K562 (cell line): Measurements from ENCODE around the gene PRRT2. TPM values are rescaled to one million over a fixed set of nuclear protein-coding genes. Genes with fewer than 3 reads are reported as not detected.

ENCODE experiments used
- ATAC-seq: fragments of 200-7000 bp; cut with Tn5 transposase; 3 replicates; pipeline ENCODE4 v1.9.1; 2020; ENCODE audit warnings: moderate library complexity
- BruUV-seq: library from RNA; stranded (reverse); fragments of 400-500 nt; replicated peaks from 2 replicates; lab custom pipeline; 2021; lab: Mats Ljungman, UMichigan
- CTCF ChIA-PET: fragments of 300-600 bp; formaldehyde crosslinking; extraction: SDS; loops from one replicate; lab custom pipeline; 2021; ENCODE audit warnings: low intra/inter-chr PET ratio; lab: Yijun Ruan, JAX
- POLR2A ChIA-PET: fragments of 300-600, 350-650 bp; sonication (Branson Sonifier 250); formaldehyde crosslinking; extraction: SDS; loops from one replicate; lab custom pipeline; 2021; ENCODE audit warnings: antibody characterized with exemption, inconsistent platforms; lab: Yijun Ruan, JAX
- DNase-seq, 4 experiments: peaks; one replicate each; pipeline versions ENCODE4 v3.0.0 to v3.0.0-alpha.2; 2011 to 2018; ENCODE audit warnings: low spot score in 3 of 4, mixed read lengths in 3 of 4; ENCODE audit errors: extremely low read depth in 1 of 4
- FAIRE-seq: peaks from 2 replicates; lab custom pipeline; 2011; peaks lifted over from hg19 to GRCh38; lab: Jason Lieb, UNC
- H2AFZ ChIP-seq: 2 replicates; pipeline ENCODE4 v1.6.0; 2011; ENCODE audit warnings: low read depth, low read length, control low read depth, inconsistent platforms
- H3K27ac ChIP-seq: fragments of 200-600 bp; 3 replicates; pipeline ENCODE4 v1.8.0; 2011; ENCODE audit warnings: low read depth, mild to moderate bottlenecking, control low read depth, inconsistent platforms, low read length, moderate library complexity, mixed read lengths; ENCODE audit errors: extremely low read depth
- H3K27me3 ChIP-seq, 2 experiments: fragments of 300-600 bp in 1 of 2; 2 replicates in 1 of 2; 3 replicates in 1 of 2; pipeline versions ENCODE4 v1.6.0 to v1.8.0; 2011; ENCODE audit warnings: inconsistent platforms in 2 of 2, low read length in 2 of 2, mild to moderate bottlenecking in 1 of 2, mixed read lengths in 1 of 2, moderate library complexity in 1 of 2; ENCODE audit not compliant: control insufficient read depth in 2 of 2, insufficient read depth in 2 of 2
- H3K36me3 ChIP-seq: fragments of 300-600 bp; 3 replicates; pipeline ENCODE4 v1.8.0; 2011; ENCODE audit warnings: mild to moderate bottlenecking, low read length, inconsistent platforms; ENCODE audit not compliant: control insufficient read depth, insufficient read depth
- H3K4me1 ChIP-seq, 2 experiments: fragments of 200-600 bp in 1 of 2; replicated peaks in 1 of 2; 2 replicates in 1 of 2; 3 replicates in 1 of 2; pipeline versions ENCODE4 v1.5.1 to v1.8.0; 2011; ENCODE audit warnings: inconsistent platforms in 2 of 2, low read length in 2 of 2, mild to moderate bottlenecking in 1 of 2, mixed read lengths in 1 of 2, moderate library complexity in 1 of 2; ENCODE audit not compliant: control insufficient read depth in 2 of 2, insufficient read depth in 2 of 2
- H3K4me2 ChIP-seq: 2 replicates; pipeline ENCODE4 v1.6.1; 2011; ENCODE audit warnings: low read length, control low read depth, inconsistent platforms, mixed read lengths; ENCODE audit not compliant: insufficient read depth
- H3K4me3 ChIP-seq: fragments of 200-600 bp; sonication (generic), shearing (Covaris generic); 2 replicates; pipeline ENCODE4 v1.5.1; 2016; ENCODE audit warnings: control low read depth, inconsistent platforms
- H3K79me2 ChIP-seq: fragments of 200-600 bp; 3 replicates; pipeline ENCODE4 v1.8.0; 2011; ENCODE audit warnings: low read length, inconsistent platforms; ENCODE audit not compliant: control insufficient read depth, insufficient read depth
- H3K9ac ChIP-seq, 2 experiments: 2 replicates each; pipeline versions ENCODE4 v1.6.0 to v1.6.1; 2011; ENCODE audit warnings: low read depth in 2 of 2, low read length in 2 of 2, control low read depth in 1 of 2, inconsistent platforms in 1 of 2, mild to moderate bottlenecking in 1 of 2, mixed read lengths in 1 of 2; ENCODE audit not compliant: insufficient read depth in 1 of 2
- H3K9me1 ChIP-seq: one replicate; pipeline ENCODE4 v1.6.0; 2011; ENCODE audit warnings: inconsistent platforms, mild to moderate bottlenecking, low read length, moderate library complexity; ENCODE audit not compliant: control insufficient read depth, insufficient read depth
- H3K9me3 ChIP-seq: replicated peaks from 2 replicates; pipeline ENCODE4 v1.5.1; 2011; ENCODE audit warnings: low read depth, low read length, inconsistent platforms; ENCODE audit not compliant: control insufficient read depth, insufficient read depth
- H4K20me1 ChIP-seq: replicated peaks from 2 replicates; pipeline ENCODE4 v1.6.1; 2011; ENCODE audit warnings: low read length, inconsistent platforms, mixed read lengths; ENCODE audit not compliant: control insufficient read depth, insufficient read depth
- CHD7 ChIP-seq: fragments of 200-600 bp; sonication (generic); IDR thresholded peaks from one replicate; pipeline ENCODE4 v1.6.1; 2012; ENCODE audit warnings: mild to moderate bottlenecking, low read depth, low read length, inconsistent platforms
- MTA1 ChIP-seq: fragments of 450-650 bp; IDR thresholded peaks from 2 replicates; pipeline ENCODE4 v1.6.1; 2017; ENCODE audit warnings: borderline replicate concordance
- RNF219 ChIP-seq: fragments of 250-450 bp; sonication (Bioruptor Pico); IDR thresholded peaks from 2 replicates; pipeline ENCODE4 v1.5.0; 2022; ENCODE audit warnings: mild to moderate bottlenecking
- ZC3H4 ChIP-seq: sonication (generic); formaldehyde crosslinking; IDR thresholded peaks from 2 replicates; pipeline ENCODE4 v1.9.0; 2021; ENCODE audit warnings: missing genetic modification reagents, borderline replicate concordance
- WGBS: fragments of 100-300 bp; shearing (Covaris generic); methylation state at CpG from one replicate; pipeline ENCODE4 v1.1.6; 2016; ENCODE audit warnings: low coverage, mixed read lengths; ENCODE audit not compliant: insufficient coverage; ENCODE audit errors: missing lambda C conversion rate; 5-methylcytosine and 5-hydroxymethylcytosine counted together
- in situ Hi-C: fragments of 300-500 bp; cut with MboI; formaldehyde crosslinking; loops from 4 replicates; pipeline ENCODE4 v1.15.0; 2018; ENCODE audit warnings: inconsistent platforms, mixed read lengths
- intact Hi-C: fragments of 100-400 bp; cut with micrococcal nuclease; formaldehyde crosslinking; loops from 2 replicates; pipeline ENCODE4 v1.14.2; 2022
- polyA plus RNA-seq, 8 experiments: library from polyadenylated mRNA; depleted of rRNA in 4 of 8; stranded (reverse) in 5 of 8; unstranded in 3 of 8; fragments of >200 nt; fragmentation: Nextera tagmentation in 2 of 8; fragmentation: Illumina TruSeq in 1 of 8; extraction: Ambion mirVana in 2 of 8; extraction: Trizol in 1 of 8; gene quantifications; 2 replicates each; pipeline versions ENCODE4 v1.2.1 to v1.2.3, GENCODE V29; 2011 to 2014; ENCODE audit warnings: inconsistent platforms in 1 of 8, missing spikeins in 1 of 8
- total RNA-seq, 7 experiments: library from RNA; depleted of rRNA in 6 of 7; stranded (reverse); fragments of >200 nt in 6 of 7; fragmentation: Illumina TruSeq in 2 of 7; extraction: Trizol in 2 of 7; gene quantifications; 2 replicates each; pipeline versions ENCODE4 v1.2.1 to v1.2.3, GENCODE V29; 2011 to 2021; ENCODE audit warnings: low replicate concordance in 1 of 7

PRRT2 gene
- total and polyA plus RNA-seq, 9 of the 15 experiments (the other 6 are each of a cell fraction or from before 2014, with no cell fraction given): 0.11 to 1.0 (median 0.42) TPM; not detected in 2

GRCh38 chr16:29789775-29790182 is 22.2 kb upstream of the PRRT2 start (continued):
- TF ChIP-seq RNF219 (CRISPR knock-in tag): no peak
- 0 out of 2 replicates have a peak, but pooled peaks have one; percentile 89 for TF ChIP-seq ZC3H4 (CRISPR knock-in tag)
- TF ChIP-seq, all 486 proteins: peak for 5

- intact Hi-C loops: loop anchor here (1.0 kb wide), 1 partner anchor 15 kb away; no protein-coding TSS in a partner anchor
- Histone ChIP-seq H3K9me1 (no peaks in the 10 kb centered on the region), H3K4me1 (peaks cover 14 to 17% of the 10 kb centered on the region in 2 experiments), H3K36me3 (peaks cover 37% of the 10 kb centered on the region), H3K4me2 (peak within 1 kb of the TSS; percentile 100), H3K4me3 (peak within 1 kb of the TSS; percentile 89), H3K9ac (peak within 1 kb of the TSS; percentile 95 to 100), H2AFZ (peak within 1 kb of the TSS; percentile 99), H3K79me2 (peaks cover 56% of the 10 kb centered on the region), H4K20me1 (peaks cover 10% of the 10 kb centered on the region; the same call in 1 of the 2 replicates), H3K27me3 (no peaks in the 10 kb centered on the region), H3K9me3 (no peaks in the 10 kb centered on the region), H3K27ac (peak within 1 kb of the TSS; percentile 97)
- in situ Hi-C loops: no loop called here
- peak; percentile 98 to 100 (median 99) for DNase-seq
- CTCF ChIA-PET: interaction anchor here (1.2 kb wide), 1 partner anchor 61 kb away, joined by 3 read pairs; no protein-coding TSS in a partner anchor
- WGBS: under 1% methylated on average over 60 of the region's 67 CpGs
- FAIRE-seq: peak; percentile 90
- POLR2A ChIA-PET: interaction anchor here (0.6 to 7.1 kb wide), 19 partner anchors 10 to 1084 kb away, joined by 3 to 114 read pairs (median 3); partner anchors contain the start of genes MAZ, TAOK2 and ZG16
- BruUV-seq: no TSS peak
- ATAC-seq: peak; percentile 98
- TF ChIP-seq CHD7: peak; percentile 71
- peak; percentile 68 for TF ChIP-seq MTA1
Measured at GRCh38 chr16:29790183-29790948, 21.6 kb upstream of the PRRT2 start, which contains the start of gene KIF22. Gene KIF22 (plus strand): TSS chr16:29790751. CDS start chr16:29790760, 9 bp downstream.
